IPS-NIHi11 (cell line): Measurements from ENCODE around the gene EPHB4.
"Not testable (repeated sequence)": the region's sequence is repeated elsewhere in the genome, so short reads cannot be mapped to it uniquely, and the experiment has no call there.

Experiments
- DNase-seq: peaks from one replicate; pipeline ENCODE4 v3.0.0; 2012; ENCODE audit warnings: mixed read lengths, low spot score

The EPHB4 gene

DNA sequence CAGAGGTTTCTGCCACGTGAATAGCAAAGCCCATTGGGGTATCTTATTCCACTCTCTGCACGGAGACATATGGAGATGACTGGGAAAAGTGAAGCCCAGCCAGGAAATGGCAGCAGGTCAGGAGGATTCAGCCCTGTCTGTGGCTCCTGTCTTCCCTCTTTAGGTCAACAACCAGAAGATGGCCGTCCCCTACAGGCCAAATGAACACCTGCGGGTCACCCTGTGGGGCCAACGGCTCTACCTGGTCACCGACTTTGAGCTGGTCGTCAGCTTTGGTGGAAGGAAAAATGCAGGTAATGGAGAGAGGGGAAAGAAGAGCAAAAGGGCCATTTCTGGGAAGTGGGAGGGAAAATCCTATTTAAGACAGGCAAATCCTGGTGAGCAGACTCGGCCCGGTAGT lies 38.3 kb downstream of the EPHB4 start:
- no peak for DNase-seq

GRCh38 chr7:100786323-100786722 lies 41.0 kb downstream of the EPHB4 start:
- no peak for DNase-seq

- no peak for DNase-seq
Observed at GRCh38 chr7:100785878-100786277, 41.4 kb downstream of the EPHB4 start.

GRCh38 chr7:100783804-100784203 lies 43.5 kb downstream of the EPHB4 start:
- no peak for DNase-seq

- DNase-seq = no peak
Observed at GRCh38 chr7:100781255-100781654, 46.1 kb downstream of the EPHB4 start.

DNA sequence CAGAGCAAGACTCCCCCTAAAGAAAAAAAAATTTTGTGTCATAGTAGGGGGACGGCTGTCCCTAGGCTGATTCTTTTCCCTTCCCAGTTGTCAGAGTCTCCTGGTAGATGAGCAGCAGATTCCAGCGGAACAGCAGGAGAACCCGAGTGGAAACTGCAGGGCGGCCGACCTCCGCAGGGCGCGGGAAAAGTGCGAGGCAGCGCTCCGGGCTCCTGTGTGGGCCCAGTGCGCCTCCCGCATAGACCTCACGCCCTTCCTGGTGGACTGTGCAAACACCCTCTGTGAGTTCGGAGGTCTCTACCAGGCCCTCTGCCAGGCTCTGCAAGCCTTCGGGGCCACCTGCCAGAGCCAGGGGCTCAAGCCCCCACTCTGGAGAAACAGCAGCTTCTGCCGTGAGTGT lies 48.0 kb downstream of the EPHB4 start:
- DNase-seq = no peak

- DNase-seq = no peak
Observed at GRCh38 chr7:100778061-100778621, 49.2 kb downstream of the EPHB4 start.

DNA sequence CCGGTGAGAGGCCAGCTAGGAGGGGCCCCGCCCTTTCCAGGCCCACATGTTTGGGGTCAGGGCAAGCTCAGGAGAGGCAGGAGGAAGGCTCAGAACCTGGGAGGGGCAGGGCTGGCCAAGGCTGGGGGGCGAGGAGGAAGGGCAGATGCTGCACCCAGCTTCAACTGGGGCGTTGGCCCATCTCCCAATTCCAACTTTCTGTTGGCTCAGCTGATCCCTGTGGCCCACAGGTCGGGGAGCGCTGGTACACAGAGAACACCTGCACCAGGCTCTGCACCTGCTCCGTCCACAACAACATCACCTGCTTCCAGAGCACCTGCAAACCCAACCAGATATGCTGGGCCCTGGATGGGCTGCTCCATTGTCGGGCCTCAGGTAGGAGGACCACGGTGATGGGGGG lies 53.8 kb downstream of the EPHB4 start:
- no peak for DNase-seq

GRCh38 chr7:100768784-100769183 lies 58.5 kb downstream of the EPHB4 start:
- DNase-seq = no peak

DNA sequence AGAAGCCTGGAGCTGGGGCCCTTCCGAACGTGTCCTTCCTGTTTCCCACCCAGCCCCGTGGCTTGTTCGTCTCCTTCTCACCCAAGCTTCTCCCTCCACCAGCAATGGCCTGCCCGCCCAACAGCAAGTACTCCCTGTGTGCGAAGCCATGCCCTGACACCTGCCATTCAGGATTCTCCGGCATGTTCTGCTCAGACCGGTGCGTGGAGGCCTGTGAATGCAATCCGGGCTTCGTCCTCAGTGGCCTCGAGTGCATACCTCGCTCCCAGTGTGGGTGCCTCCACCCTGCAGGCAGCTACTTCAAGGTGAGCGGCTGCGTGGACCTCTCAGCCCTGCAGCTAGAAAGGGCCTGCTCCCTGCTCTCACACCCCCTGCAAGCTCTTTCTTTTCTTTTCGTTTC lies 62.1 kb downstream of the EPHB4 start:
- DNase-seq = no peak

DNA sequence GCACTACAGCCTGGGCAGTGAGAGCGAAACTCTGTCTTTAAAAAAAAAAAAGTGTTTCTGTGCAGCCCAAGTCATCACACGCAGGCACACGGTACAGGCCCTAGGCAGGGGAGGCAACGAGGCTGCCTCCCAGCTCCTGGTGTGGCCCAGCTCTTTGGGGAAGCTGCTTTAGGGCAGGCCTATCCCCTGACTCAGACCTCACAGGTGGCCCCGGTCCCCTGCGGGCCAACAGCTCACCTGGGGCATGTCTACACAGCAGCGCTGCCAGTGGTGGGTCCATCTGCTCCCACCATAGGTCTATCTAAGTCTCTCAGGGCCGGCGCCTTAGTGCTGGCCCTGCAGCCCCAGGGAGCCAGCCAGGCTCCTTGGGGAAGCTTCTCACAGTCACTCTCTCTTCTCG lies 62.5 kb downstream of the EPHB4 start:
- DNase-seq = no peak

GRCh38 chr7:100763556-100764140 lies 63.7 kb downstream of the EPHB4 start:
- DNase-seq = no peak

- DNase-seq = not testable (repeated sequence)
Observed at GRCh38 chr7:100762841-100763240, 64.5 kb downstream of the EPHB4 start.

GRCh38 chr7:100759357-100760171 lies 67.8 kb downstream of the EPHB4 start:
- no peak for DNase-seq

DNA sequence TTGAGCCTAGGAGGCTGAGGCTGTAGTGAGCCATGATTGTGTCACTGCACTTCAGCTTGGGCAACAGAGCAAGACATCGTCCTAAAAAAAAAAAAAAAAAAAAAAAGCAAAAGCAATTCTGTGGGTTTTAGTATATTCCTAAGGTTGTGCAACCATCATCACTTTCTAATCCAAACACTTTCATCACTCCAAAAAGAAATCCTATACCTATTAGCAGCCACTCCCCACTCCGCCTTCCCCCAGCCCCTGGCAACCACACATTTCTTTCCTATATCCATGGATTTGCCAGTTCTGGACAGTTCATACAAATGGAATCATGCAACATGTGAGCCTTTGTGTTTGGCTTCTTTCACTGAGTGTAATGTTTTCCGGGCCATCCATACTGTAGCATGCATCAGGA lies 73.6 kb downstream of the EPHB4 start:
- no peak for DNase-seq

- DNase-seq = no peak
Observed at GRCh38 chr7:100752994-100753393, 74.3 kb downstream of the EPHB4 start.
